ENCODE measurements around the gene CPD. TPM values are rescaled to one million over a fixed set of nuclear protein-coding genes. Genes with fewer than 3 reads are reported as not detected.

CPD gene
- total and polyA plus RNA-seq, 2 experiments from 2014 or later: 28.0 to 121 TPM

GRCh38 chr17:30472238-30472890 is 93.6 kb downstream of the CPD start:
- Histone ChIP-seq H3K27ac (no peak overlapping the region), H3F3A (ENCODE audit: insufficient read depth) (peaks cover 14% of the 10 kb centered on the region), H3K4me1 (ENCODE audit: insufficient read depth) (peaks cover 7% of the 10 kb centered on the region), H3K36me3 (ENCODE audit: low read depth) (no peaks in the 10 kb centered on the region), H3K4me2 (ENCODE audit: unreplicated experiment) (no peak overlapping the region), H2AFZ (no peak overlapping the region), H3K9me2 (ENCODE audit: insufficient read depth) (no peaks in the 10 kb centered on the region), H3K79me2 (ENCODE audit: insufficient read depth) (peaks cover 1% of the 10 kb centered on the region), H3K9me3 (ENCODE audit: low read depth) (no peaks in the 10 kb centered on the region), H3K4me3 (no peak overlapping the region), H3K9ac (no peak overlapping the region), H3K27me3 (replicated peaks; ENCODE audit: insufficient read depth) (no peaks in the 10 kb centered on the region), H4K20me1 (ENCODE audit: insufficient read depth) (no peaks in the 10 kb centered on the region)
- in situ Hi-C loops (cut with MboI): loop anchor here (10.0 kb wide), 1 partner anchor 62 kb away; no protein-coding TSS in a partner anchor
- TF ChIP-seq EZH2 (IDR thresholded peaks at IDR 0.05; ENCODE audit: insufficient read depth, poor library complexity, severe bottlenecking) (no peak), EZH2phosphoT487 (IDR thresholded peaks at IDR 0.05; ENCODE audit: insufficient read depth, low read depth) (no peak)
- 54% methylated on average over 10 of the region's 10 CpGs for WGBS, 2 experiments (ENCODE audit: low coverage in 1 of 2, low lambda C conversion rate in 2 of 2, missing lambda C conversion rate in 2 of 2)
- DNase-seq: no peak

DNA sequence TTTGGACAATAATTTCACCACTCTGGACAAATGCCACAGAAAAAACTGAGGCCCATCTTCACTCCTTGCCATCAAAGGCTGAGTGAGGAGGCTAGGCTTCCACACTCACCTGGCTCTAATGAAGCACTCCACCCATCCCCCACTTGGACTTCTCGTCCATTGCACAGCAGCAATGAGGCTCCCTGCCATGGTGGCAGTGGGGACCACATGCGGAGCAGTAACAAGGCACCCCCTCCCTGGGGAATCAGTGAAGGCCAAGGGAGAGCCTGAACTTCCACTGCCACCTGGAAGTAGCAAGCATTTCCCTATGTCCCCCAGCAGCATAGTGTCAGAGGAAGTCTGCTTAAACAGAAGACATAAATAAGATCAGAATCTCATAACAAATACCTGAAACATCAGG is 96.5 kb downstream of the CPD start:
- H3K9me3 ChIP-seq (ENCODE audit: low read depth): no peaks in the 10 kb centered on the region
- no peaks in the 10 kb centered on the region for H3K36me3 ChIP-seq (ENCODE audit: low read depth)
- H3K9ac ChIP-seq: no peak overlapping the region
- no peaks in the 10 kb centered on the region for H3K27me3 ChIP-seq (replicated peaks; ENCODE audit: insufficient read depth)
- H3K9me2 ChIP-seq (ENCODE audit: insufficient read depth): no peaks in the 10 kb centered on the region
- H3K4me3 ChIP-seq: no peak overlapping the region
- in situ Hi-C loops (cut with MboI): loop anchor here (10.0 kb wide), 1 partner anchor 60 kb away; no protein-coding TSS in a partner anchor
- WGBS, 2 experiments (ENCODE audit: low coverage in 1 of 2, low lambda C conversion rate in 2 of 2, missing lambda C conversion rate in 2 of 2): 98 to 100% methylated on average over 2 of the region's 2 CpGs
- DNase-seq: no peak
- no peak overlapping the region for H2AFZ ChIP-seq
- H3K4me2 ChIP-seq (ENCODE audit: unreplicated experiment): no peak overlapping the region
- peaks cover 14% of the 10 kb centered on the region for H3F3A ChIP-seq (ENCODE audit: insufficient read depth)
- H3K27ac ChIP-seq: no peak overlapping the region
- TF ChIP-seq EZH2 (IDR thresholded peaks at IDR 0.05; ENCODE audit: insufficient read depth, poor library complexity, severe bottlenecking) (no peak), EZH2phosphoT487 (IDR thresholded peaks at IDR 0.05; ENCODE audit: insufficient read depth, low read depth) (no peak)
- H3K79me2 ChIP-seq (ENCODE audit: insufficient read depth): peaks cover 30% of the 10 kb centered on the region
- no peaks in the 10 kb centered on the region for H4K20me1 ChIP-seq (ENCODE audit: insufficient read depth)
- peaks cover 18% of the 10 kb centered on the region for H3K4me1 ChIP-seq (ENCODE audit: insufficient read depth)

GRCh38 chr17:30476726-30477082 is 98.0 kb downstream of the CPD start:
- WGBS, 2 experiments (ENCODE audit: low coverage in 1 of 2, low lambda C conversion rate in 2 of 2, missing lambda C conversion rate in 2 of 2): 5 to 6% methylated on average over 7 of the region's 7 CpGs
- in situ Hi-C loops (cut with MboI): loop anchor here (10.0 kb wide), 1 partner anchor 58 kb away; no protein-coding TSS in a partner anchor
- peak overlapping the region; percentile 87 for H3K4me3 ChIP-seq
- H3K9me3 ChIP-seq (ENCODE audit: low read depth): no peaks in the 10 kb centered on the region
- H3K27me3 ChIP-seq (replicated peaks; ENCODE audit: insufficient read depth): no peaks in the 10 kb centered on the region
- peak; percentile 58 for DNase-seq
- H2AFZ ChIP-seq: peak overlapping the region; percentile 97
- no peaks in the 10 kb centered on the region for H4K20me1 ChIP-seq (ENCODE audit: insufficient read depth)
- peak overlapping the region; percentile 99 for H3K9ac ChIP-seq
- peaks cover 14% of the 10 kb centered on the region for H3F3A ChIP-seq (ENCODE audit: insufficient read depth)
- peak overlapping the region; percentile 91 for H3K27ac ChIP-seq
- H3K4me2 ChIP-seq (ENCODE audit: unreplicated experiment): peak overlapping the region; percentile 82
- peaks cover 18% of the 10 kb centered on the region for H3K4me1 ChIP-seq (ENCODE audit: insufficient read depth)
- TF ChIP-seq EZH2phosphoT487 (IDR thresholded peaks at IDR 0.05; ENCODE audit: insufficient read depth, low read depth): no peak
- TF ChIP-seq EZH2 (IDR thresholded peaks at IDR 0.05; ENCODE audit: insufficient read depth, poor library complexity, severe bottlenecking): no peak
- peaks cover 10% of the 10 kb centered on the region; the same call in 1 of the 2 replicates for H3K36me3 ChIP-seq (ENCODE audit: low read depth)
- peaks cover 45% of the 10 kb centered on the region for H3K79me2 ChIP-seq (ENCODE audit: insufficient read depth)
- no peaks in the 10 kb centered on the region for H3K9me2 ChIP-seq (ENCODE audit: insufficient read depth)

DNA sequence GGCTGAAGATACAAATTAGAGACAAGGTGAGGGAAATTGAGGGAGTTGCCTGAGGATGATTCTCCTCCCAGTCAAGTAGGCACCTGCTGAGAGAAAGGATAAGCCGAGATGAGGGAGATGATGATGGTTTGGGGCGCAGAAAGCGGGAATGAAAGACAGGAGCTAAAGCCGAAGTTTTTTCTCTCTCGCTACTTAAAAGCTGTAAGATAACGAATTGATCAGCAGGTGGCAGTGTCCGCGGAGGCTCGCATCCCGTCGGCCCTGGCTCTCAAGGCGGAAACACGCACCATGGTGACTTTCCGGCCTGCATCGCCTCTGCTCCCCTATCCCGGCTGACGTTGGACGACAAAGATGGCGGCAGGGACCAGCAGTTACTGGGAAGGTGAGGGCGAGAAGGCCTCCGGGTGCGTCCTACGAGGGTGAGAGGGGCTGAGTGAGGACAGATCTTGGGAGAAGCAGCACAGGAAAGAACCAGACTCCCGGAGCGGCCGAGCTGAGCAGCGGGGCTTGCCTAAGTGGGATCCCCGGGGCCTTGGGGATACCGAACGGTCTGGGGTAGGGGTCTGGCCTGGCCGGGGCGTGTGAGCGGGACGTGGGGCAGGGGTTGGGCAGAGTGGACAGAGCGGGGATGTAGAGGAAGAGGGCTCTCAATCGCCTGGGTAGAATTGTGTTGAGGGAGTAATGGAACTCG is 98.5 kb downstream of the CPD start, which contains the start of gene GOSR1:
TSS of gene GOSR1 (plus strand) at position 326 of the 691 bp plus-strand sequence. CDS start at position 352, 26 bp downstream.
- Histone ChIP-seq H3K4me3 (peak within 1 kb of the TSS; percentile 87), H3K27me3 (replicated peaks; ENCODE audit: insufficient read depth) (no peaks in the 10 kb centered on the region), H3K4me1 (ENCODE audit: insufficient read depth) (peaks cover 18% of the 10 kb centered on the region), H3K36me3 (ENCODE audit: low read depth) (peaks cover 14% of the 10 kb centered on the region), H3K9me2 (ENCODE audit: insufficient read depth) (no peaks in the 10 kb centered on the region), H3K9me3 (ENCODE audit: low read depth) (no peaks in the 10 kb centered on the region), H3K9ac (peak within 1 kb of the TSS; percentile 99), H4K20me1 (ENCODE audit: insufficient read depth) (no peaks in the 10 kb centered on the region), H3K27ac (peak within 1 kb of the TSS; percentile 91), H3F3A (ENCODE audit: insufficient read depth) (peaks cover 14% of the 10 kb centered on the region), H3K4me2 (ENCODE audit: unreplicated experiment) (peak within 1 kb of the TSS; percentile 82), H2AFZ (peak within 1 kb of the TSS; percentile 97), H3K79me2 (ENCODE audit: insufficient read depth) (peaks cover 50% of the 10 kb centered on the region)
- in situ Hi-C loops (cut with MboI): loop anchor here (10.0 kb wide), 1 partner anchor 58 kb away; no protein-coding TSS in a partner anchor
- TF ChIP-seq EZH2phosphoT487 (IDR thresholded peaks at IDR 0.05; ENCODE audit: insufficient read depth, low read depth) (no peak), EZH2 (IDR thresholded peaks at IDR 0.05; ENCODE audit: insufficient read depth, poor library complexity, severe bottlenecking) (no peak)
- 0 to 1% methylated on average over 37 of the region's 37 CpGs for WGBS, 2 experiments (ENCODE audit: low coverage in 1 of 2, low lambda C conversion rate in 2 of 2, missing lambda C conversion rate in 2 of 2)
- DNase-seq: peak; percentile 99
